HEK293 (cell line): ENCODE results near the gene HSD17B14.

ENCODE experiments used
- KLF7 ChIP-seq: fragments of 450-650 bp; formaldehyde crosslinking; IDR thresholded peaks from 2 replicates; pipeline ENCODE4 v1.5.1; 2016; ENCODE audit warnings: missing biosample characterization, missing genetic modification characterization, borderline replicate concordance
- WT1 ChIP-seq: fragments of 450-650 bp; formaldehyde crosslinking; IDR thresholded peaks from 2 replicates; pipeline ENCODE4 v1.5.1; 2016; ENCODE audit warnings: missing biosample characterization, missing genetic modification characterization
- ZNF112 ChIP-seq: fragments of 450-650 bp; formaldehyde crosslinking; IDR thresholded peaks from 2 replicates; pipeline ENCODE4 v1.5.0; 2017; ENCODE audit warnings: missing biosample characterization, missing genetic modification characterization
- ZNF132 ChIP-seq: fragments of 450-650 bp; formaldehyde crosslinking; IDR thresholded peaks from 2 replicates; pipeline ENCODE4 v1.5.1; 2017; ENCODE audit warnings: missing biosample characterization, missing genetic modification characterization, borderline replicate concordance
- ZNF184 ChIP-seq: fragments of 450-650 bp; IDR thresholded peaks from 2 replicates; pipeline ENCODE4 v1.5.1; 2018; ENCODE audit warnings: missing biosample characterization, mild to moderate bottlenecking, missing genetic modification characterization
- ZNF223 ChIP-seq: fragments of 450-650 bp; formaldehyde crosslinking; IDR thresholded peaks from 2 replicates; pipeline ENCODE4 v1.5.1; 2016; ENCODE audit warnings: missing biosample characterization, missing genetic modification characterization
- ZNF335 ChIP-seq: fragments of 450-650 bp; formaldehyde crosslinking; conservative IDR thresholded peaks from 2 replicates; pipeline ENCODE4 v1.5.1; 2016; ENCODE audit warnings: missing biosample characterization, missing genetic modification characterization
- ZNF366 ChIP-seq: fragments of 450-650 bp; formaldehyde crosslinking; conservative IDR thresholded peaks from 2 replicates; pipeline ENCODE4 v1.5.1; 2016; ENCODE audit warnings: missing biosample characterization, missing genetic modification characterization
- ZNF37A ChIP-seq: fragments of 450-650 bp; IDR thresholded peaks from 2 replicates; pipeline ENCODE4 v1.5.1; 2018; ENCODE audit warnings: missing biosample characterization, missing genetic modification characterization
- ZNF530 ChIP-seq: fragments of 450-650 bp; formaldehyde crosslinking; IDR thresholded peaks from 2 replicates; pipeline ENCODE4 v1.5.1; 2016; ENCODE audit warnings: low read depth, missing biosample characterization, missing genetic modification characterization
- ZNF777 ChIP-seq: fragments of 450-650 bp; formaldehyde crosslinking; IDR thresholded peaks from 2 replicates; pipeline ENCODE4 v1.5.1; 2017; ENCODE audit warnings: missing biosample characterization, missing genetic modification characterization, borderline replicate concordance
- ZNF837 ChIP-seq: fragments of 450-650 bp; formaldehyde crosslinking; IDR thresholded peaks from 2 replicates; pipeline ENCODE4 v1.5.1; 2016; ENCODE audit warnings: missing biosample characterization, missing genetic modification characterization
- ZSCAN16 ChIP-seq: fragments of 450-650 bp; formaldehyde crosslinking; IDR thresholded peaks from 2 replicates; pipeline ENCODE4 v1.5.1; 2016; ENCODE audit warnings: missing biosample characterization, missing genetic modification characterization
- TF ChIP-seq, protein P1 (sequence below): fragments of 450-650 bp; formaldehyde crosslinking; IDR thresholded peaks from 2 replicates; pipeline ENCODE4 v1.5.1; 2017; ENCODE audit warnings: missing biosample characterization, missing genetic modification characterization
- TF ChIP-seq, protein P2 (sequence below): fragments of 450-650 bp; formaldehyde crosslinking; IDR thresholded peaks from 2 replicates; pipeline ENCODE4 v1.5.1; 2016; ENCODE audit warnings: missing biosample characterization, missing genetic modification characterization
- TF ChIP-seq, protein P3 (sequence below): fragments of 450-650 bp; formaldehyde crosslinking; IDR thresholded peaks from 2 replicates; pipeline ENCODE4 v1.5.1; 2016; ENCODE audit warnings: missing biosample characterization, missing genetic modification characterization, borderline replicate concordance
- TF ChIP-seq, protein P4 (sequence below): fragments of 450-650 bp; formaldehyde crosslinking; IDR thresholded peaks from 2 replicates; pipeline ENCODE4 v1.5.1; 2016; ENCODE audit warnings: missing biosample characterization, missing genetic modification characterization
- TF ChIP-seq, protein P5 (sequence below): fragments of 450-650 bp; formaldehyde crosslinking; IDR thresholded peaks from 2 replicates; pipeline ENCODE4 v1.5.1; 2016; ENCODE audit warnings: missing biosample characterization, missing genetic modification characterization
- TF ChIP-seq, protein P6 (sequence below): fragments of 450-650 bp; formaldehyde crosslinking; IDR thresholded peaks from 2 replicates; pipeline ENCODE4 v1.5.0; 2017; ENCODE audit warnings: missing biosample characterization, missing genetic modification characterization, borderline replicate concordance
- TF ChIP-seq, protein P7 (sequence below): fragments of 450-650 bp; formaldehyde crosslinking; IDR thresholded peaks from 2 replicates; pipeline ENCODE4; 2016; ENCODE audit warnings: missing biosample characterization, missing genetic modification characterization
- TF ChIP-seq, protein P8 (sequence below): fragments of 450-650 bp; formaldehyde crosslinking; IDR thresholded peaks from 2 replicates; pipeline ENCODE4 v1.5.1; 2017; ENCODE audit warnings: missing biosample characterization, missing genetic modification characterization
- TF ChIP-seq, protein P9 (sequence below): fragments of 450-650 bp; formaldehyde crosslinking; IDR thresholded peaks from 2 replicates; pipeline ENCODE4 v1.5.1; 2016; ENCODE audit warnings: missing biosample characterization, missing genetic modification characterization

The HSD17B14 gene

DNA sequence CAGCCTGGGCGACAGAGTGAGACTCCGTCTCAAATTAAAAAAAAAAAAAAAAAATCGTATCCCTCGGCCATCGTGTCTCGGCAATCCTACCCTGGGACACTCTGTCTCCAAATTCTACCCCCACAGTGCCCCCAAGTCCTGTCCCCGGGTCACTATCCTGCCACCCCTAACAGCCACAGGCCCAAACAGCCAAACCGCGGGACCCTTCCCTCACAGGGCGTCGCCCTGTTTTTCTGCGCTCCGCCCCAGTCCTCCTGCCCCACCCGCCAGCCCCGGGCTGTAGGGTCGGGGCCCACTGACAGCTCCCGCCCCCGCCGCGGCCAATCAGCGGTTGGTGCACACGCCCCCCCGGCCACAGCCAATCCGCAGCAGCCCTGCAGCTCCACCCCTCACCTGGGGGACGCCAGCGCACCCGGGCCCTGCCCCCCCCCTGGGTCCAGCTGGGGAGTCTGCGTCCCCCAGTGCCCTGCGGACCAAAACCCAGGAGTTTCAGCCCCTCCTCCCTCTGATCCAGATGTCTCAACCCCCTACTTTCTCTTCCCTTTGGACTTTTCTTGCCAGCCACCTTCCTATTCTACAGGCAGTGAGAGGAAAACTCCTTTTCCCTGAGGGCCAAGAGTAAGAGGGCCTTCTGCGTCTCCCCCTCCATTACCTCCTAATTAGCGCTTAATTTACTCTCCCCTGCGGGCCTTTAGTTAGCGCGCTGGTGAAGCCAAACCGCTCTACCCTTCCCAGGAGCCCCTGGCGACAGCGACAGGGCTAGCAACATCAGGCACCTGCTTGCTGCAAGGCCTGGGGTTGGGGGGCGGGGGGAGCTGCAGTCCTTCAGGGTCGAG, 24.0 kb downstream of the HSD17B14 start (continued):
- TF ChIP-seq WT1 (tag by site-specific recombination), result peak; percentile 42
- TF ChIP-seq ZNF37A (tag by site-specific recombination), result no peak
- TF ChIP-seq ZNF112 (tag by site-specific recombination), result no peak
- TF ChIP-seq, protein P1, sequence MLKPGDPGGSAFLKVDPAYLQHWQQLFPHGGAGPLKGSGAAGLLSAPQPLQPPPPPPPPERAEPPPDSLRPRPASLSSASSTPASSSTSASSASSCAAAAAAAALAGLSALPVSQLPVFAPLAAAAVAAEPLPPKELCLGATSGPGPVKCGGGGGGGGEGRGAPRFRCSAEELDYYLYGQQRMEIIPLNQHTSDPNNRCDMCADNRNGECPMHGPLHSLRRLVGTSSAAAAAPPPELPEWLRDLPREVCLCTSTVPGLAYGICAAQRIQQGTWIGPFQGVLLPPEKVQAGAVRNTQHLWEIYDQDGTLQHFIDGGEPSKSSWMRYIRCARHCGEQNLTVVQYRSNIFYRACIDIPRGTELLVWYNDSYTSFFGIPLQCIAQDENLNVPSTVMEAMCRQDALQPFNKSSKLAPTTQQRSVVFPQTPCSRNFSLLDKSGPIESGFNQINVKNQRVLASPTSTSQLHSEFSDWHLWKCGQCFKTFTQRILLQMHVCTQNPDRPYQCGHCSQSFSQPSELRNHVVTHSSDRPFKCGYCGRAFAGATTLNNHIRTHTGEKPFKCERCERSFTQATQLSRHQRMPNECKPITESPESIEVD (tag by site-specific recombination), result no peak; the same call in 1 of the 2 replicates
- TF ChIP-seq ZSCAN16 (tag by site-specific recombination), result no peak
- TF ChIP-seq ZNF366 (tag by site-specific recombination), result peak; percentile 60
- TF ChIP-seq ZNF335 (tag by site-specific recombination), result peak; percentile 99
- no peak for TF ChIP-seq ZNF837 (tag by site-specific recombination)
- TF ChIP-seq, protein P2, sequence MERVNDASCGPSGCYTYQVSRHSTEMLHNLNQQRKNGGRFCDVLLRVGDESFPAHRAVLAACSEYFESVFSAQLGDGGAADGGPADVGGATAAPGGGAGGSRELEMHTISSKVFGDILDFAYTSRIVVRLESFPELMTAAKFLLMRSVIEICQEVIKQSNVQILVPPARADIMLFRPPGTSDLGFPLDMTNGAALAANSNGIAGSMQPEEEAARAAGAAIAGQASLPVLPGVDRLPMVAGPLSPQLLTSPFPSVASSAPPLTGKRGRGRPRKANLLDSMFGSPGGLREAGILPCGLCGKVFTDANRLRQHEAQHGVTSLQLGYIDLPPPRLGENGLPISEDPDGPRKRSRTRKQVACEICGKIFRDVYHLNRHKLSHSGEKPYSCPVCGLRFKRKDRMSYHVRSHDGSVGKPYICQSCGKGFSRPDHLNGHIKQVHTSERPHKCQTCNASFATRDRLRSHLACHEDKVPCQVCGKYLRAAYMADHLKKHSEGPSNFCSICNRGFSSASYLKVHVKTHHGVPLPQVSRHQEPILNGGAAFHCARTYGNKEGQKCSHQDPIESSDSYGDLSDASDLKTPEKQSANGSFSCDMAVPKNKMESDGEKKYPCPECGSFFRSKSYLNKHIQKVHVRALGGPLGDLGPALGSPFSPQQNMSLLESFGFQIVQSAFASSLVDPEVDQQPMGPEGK, result peak; percentile 99
- TF ChIP-seq, protein P3, sequence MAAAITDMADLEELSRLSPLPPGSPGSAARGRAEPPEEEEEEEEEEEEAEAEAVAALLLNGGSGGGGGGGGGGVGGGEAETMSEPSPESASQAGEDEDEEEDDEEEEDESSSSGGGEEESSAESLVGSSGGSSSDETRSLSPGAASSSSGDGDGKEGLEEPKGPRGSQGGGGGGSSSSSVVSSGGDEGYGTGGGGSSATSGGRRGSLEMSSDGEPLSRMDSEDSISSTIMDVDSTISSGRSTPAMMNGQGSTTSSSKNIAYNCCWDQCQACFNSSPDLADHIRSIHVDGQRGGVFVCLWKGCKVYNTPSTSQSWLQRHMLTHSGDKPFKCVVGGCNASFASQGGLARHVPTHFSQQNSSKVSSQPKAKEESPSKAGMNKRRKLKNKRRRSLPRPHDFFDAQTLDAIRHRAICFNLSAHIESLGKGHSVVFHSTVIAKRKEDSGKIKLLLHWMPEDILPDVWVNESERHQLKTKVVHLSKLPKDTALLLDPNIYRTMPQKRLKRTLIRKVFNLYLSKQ, result no peak
- TF ChIP-seq, protein P4, sequence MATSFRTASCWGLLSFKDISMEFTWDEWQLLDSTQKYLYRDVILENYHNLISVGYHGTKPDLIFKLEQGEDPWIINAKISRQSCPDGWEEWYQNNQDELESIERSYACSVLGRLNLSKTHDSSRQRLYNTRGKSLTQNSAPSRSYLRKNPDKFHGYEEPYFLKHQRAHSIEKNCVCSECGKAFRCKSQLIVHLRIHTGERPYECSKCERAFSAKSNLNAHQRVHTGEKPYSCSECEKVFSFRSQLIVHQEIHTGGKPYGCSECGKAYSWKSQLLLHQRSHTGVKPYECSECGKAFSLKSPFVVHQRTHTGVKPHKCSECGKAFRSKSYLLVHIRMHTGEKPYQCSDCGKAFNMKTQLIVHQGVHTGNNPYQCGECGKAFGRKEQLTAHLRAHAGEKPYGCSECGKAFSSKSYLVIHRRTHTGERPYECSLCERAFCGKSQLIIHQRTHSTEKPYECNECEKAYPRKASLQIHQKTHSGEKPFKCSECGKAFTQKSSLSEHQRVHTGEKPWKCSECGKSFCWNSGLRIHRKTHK, result no peak
- TF ChIP-seq ZNF530 (tag by site-specific recombination), result no peak
- TF ChIP-seq, protein P5, sequence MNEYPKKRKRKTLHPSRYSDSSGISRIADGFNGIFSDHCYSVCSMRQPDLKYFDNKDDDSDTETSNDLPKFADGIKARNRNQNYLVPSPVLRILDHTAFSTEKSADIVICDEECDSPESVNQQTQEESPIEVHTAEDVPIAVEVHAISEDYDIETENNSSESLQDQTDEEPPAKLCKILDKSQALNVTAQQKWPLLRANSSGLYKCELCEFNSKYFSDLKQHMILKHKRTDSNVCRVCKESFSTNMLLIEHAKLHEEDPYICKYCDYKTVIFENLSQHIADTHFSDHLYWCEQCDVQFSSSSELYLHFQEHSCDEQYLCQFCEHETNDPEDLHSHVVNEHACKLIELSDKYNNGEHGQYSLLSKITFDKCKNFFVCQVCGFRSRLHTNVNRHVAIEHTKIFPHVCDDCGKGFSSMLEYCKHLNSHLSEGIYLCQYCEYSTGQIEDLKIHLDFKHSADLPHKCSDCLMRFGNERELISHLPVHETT (tag by site-specific recombination), result no peak
- TF ChIP-seq, protein P6, sequence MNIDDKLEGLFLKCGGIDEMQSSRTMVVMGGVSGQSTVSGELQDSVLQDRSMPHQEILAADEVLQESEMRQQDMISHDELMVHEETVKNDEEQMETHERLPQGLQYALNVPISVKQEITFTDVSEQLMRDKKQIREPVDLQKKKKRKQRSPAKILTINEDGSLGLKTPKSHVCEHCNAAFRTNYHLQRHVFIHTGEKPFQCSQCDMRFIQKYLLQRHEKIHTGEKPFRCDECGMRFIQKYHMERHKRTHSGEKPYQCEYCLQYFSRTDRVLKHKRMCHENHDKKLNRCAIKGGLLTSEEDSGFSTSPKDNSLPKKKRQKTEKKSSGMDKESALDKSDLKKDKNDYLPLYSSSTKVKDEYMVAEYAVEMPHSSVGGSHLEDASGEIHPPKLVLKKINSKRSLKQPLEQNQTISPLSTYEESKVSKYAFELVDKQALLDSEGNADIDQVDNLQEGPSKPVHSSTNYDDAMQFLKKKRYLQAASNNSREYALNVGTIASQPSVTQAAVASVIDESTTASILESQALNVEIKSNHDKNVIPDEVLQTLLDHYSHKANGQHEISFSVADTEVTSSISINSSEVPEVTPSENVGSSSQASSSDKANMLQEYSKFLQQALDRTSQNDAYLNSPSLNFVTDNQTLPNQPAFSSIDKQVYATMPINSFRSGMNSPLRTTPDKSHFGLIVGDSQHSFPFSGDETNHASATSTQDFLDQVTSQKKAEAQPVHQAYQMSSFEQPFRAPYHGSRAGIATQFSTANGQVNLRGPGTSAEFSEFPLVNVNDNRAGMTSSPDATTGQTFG, result no peak
- TF ChIP-seq, protein P7, sequence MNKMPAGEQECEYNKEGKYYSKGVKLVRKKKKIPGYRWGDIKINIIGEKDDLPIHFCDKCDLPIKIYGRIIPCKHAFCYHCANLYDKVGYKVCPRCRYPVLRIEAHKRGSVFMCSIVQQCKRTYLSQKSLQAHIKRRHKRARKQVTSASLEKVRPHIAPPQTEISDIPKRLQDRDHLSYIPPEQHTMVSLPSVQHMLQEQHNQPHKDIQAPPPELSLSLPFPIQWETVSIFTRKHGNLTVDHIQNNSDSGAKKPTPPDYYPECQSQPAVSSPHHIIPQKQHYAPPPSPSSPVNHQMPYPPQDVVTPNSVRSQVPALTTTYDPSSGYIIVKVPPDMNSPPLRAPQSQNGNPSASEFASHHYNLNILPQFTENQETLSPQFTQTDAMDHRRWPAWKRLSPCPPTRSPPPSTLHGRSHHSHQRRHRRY (tag by site-specific recombination), result no peak
- TF ChIP-seq, protein P8, sequence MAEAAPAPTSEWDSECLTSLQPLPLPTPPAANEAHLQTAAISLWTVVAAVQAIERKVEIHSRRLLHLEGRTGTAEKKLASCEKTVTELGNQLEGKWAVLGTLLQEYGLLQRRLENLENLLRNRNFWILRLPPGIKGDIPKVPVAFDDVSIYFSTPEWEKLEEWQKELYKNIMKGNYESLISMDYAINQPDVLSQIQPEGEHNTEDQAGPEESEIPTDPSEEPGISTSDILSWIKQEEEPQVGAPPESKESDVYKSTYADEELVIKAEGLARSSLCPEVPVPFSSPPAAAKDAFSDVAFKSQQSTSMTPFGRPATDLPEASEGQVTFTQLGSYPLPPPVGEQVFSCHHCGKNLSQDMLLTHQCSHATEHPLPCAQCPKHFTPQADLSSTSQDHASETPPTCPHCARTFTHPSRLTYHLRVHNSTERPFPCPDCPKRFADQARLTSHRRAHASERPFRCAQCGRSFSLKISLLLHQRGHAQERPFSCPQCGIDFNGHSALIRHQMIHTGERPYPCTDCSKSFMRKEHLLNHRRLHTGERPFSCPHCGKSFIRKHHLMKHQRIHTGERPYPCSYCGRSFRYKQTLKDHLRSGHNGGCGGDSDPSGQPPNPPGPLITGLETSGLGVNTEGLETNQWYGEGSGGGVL (tag by site-specific recombination), result peak; percentile 93
- TF ChIP-seq, protein P9, sequence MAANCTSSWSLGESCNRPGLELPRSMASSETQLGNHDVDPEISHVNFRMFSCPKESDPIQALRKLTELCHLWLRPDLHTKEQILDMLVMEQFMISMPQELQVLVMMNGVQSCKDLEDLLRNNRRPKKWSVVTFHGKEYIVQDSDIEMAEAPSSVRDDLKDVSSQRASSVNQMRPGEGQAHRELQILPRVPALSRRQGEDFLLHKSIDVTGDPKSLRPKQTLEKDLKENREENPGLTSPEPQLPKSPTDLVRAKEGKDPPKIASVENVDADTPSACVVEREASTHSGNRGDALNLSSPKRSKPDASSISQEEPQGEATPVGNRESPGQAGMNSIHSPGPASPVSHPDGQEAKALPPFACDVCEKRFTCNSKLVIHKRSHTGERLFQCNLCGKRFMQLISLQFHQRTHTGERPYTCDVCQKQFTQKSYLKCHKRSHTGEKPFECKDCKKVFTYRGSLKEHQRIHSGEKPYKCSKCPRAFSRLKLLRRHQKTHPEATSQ (tag by site-specific recombination), result no peak
- TF ChIP-seq ZNF184 (tag by site-specific recombination), result no peak
- TF ChIP-seq KLF7, result peak; percentile 98
- no peak for TF ChIP-seq ZNF223
- no peak for TF ChIP-seq ZNF777
- TF ChIP-seq ZNF132 (tag by site-specific recombination), result no peak
